ENCODE results near the gene ATP5F1D. TPM values are rescaled to one million over a fixed set of nuclear protein-coding genes. Genes with fewer than 3 reads are reported as not detected.

The ATP5F1D gene
- total RNA-seq, 1 donor from 2014 or later: 140 TPM

GRCh38 chr19:1288226-1288612 lies 46.7 kb downstream of the ATP5F1D start:
- no peak for DNase-seq (ENCODE audit: low read depth, low spot score)
- peaks cover 8% of the 10 kb centered on the region for H3K4me1 Mint-ChIP-seq
- no peaks in the 10 kb centered on the region for H3K36me3 Mint-ChIP-seq (ENCODE audit: low read depth)
- no peak overlapping the region for H3K27ac Mint-ChIP-seq (ENCODE audit: unreplicated experiment)
- no peak for TF ChIP-seq CTCF (conservative IDR thresholded peaks at IDR 0.05)
- H3K27me3 Mint-ChIP-seq (ENCODE audit: low read depth): peaks cover 11% of the 10 kb centered on the region
- H3K4me3 Mint-ChIP-seq: peak overlapping the region; percentile 41
- H3K9me3 Mint-ChIP-seq: no peaks in the 10 kb centered on the region

GRCh38 chr19:1288833-1289685 lies 47.5 kb downstream of the ATP5F1D start:
- Mint-ChIP-seq H3K27me3 (ENCODE audit: low read depth) (peaks cover 9% of the 10 kb centered on the region), H3K4me3 (peak overlapping the region; percentile 57), H3K9me3 (no peaks in the 10 kb centered on the region), H3K27ac (ENCODE audit: unreplicated experiment) (no peak overlapping the region), H3K4me1 (peaks cover 8% of the 10 kb centered on the region), H3K36me3 (ENCODE audit: low read depth) (no peaks in the 10 kb centered on the region)
- no peak for DNase-seq (ENCODE audit: low read depth, low spot score)
- TF ChIP-seq CTCF (conservative IDR thresholded peaks at IDR 0.05): no peak

- no peaks in the 10 kb centered on the region for H3K9me3 Mint-ChIP-seq
- H3K27me3 Mint-ChIP-seq (ENCODE audit: low read depth): peaks cover 5% of the 10 kb centered on the region
- DNase-seq (ENCODE audit: low read depth, low spot score): no peak
- H3K4me1 Mint-ChIP-seq: peaks cover 3% of the 10 kb centered on the region
- no peak for TF ChIP-seq CTCF (conservative IDR thresholded peaks at IDR 0.05)
- H3K27ac Mint-ChIP-seq (ENCODE audit: unreplicated experiment): no peak overlapping the region
- H3K4me3 Mint-ChIP-seq: no peak overlapping the region
- no peaks in the 10 kb centered on the region for H3K36me3 Mint-ChIP-seq (ENCODE audit: low read depth)
Measured at GRCh38 chr19:1289686-1290025, 48.1 kb downstream of the ATP5F1D start.

- Mint-ChIP-seq H3K36me3 (ENCODE audit: low read depth) (no peaks in the 10 kb centered on the region), H3K27ac (ENCODE audit: unreplicated experiment) (no peak overlapping the region), H3K4me1 (no peaks in the 10 kb centered on the region), H3K4me3 (no peak overlapping the region), H3K27me3 (ENCODE audit: low read depth) (no peaks in the 10 kb centered on the region), H3K9me3 (no peaks in the 10 kb centered on the region)
- DNase-seq (ENCODE audit: low read depth, low spot score): no peak
- TF ChIP-seq CTCF (conservative IDR thresholded peaks at IDR 0.05): no peak
Measured at GRCh38 chr19:1290196-1290702, 48.7 kb downstream of the ATP5F1D start.

- no peaks in the 10 kb centered on the region for H3K9me3 Mint-ChIP-seq
- H3K4me3 Mint-ChIP-seq: no peak overlapping the region
- no peak for TF ChIP-seq CTCF (conservative IDR thresholded peaks at IDR 0.05)
- no peaks in the 10 kb centered on the region for H3K4me1 Mint-ChIP-seq
- DNase-seq (ENCODE audit: low read depth, low spot score): no peak
- no peaks in the 10 kb centered on the region for H3K36me3 Mint-ChIP-seq (ENCODE audit: low read depth)
- no peak overlapping the region for H3K27ac Mint-ChIP-seq (ENCODE audit: unreplicated experiment)
- H3K27me3 Mint-ChIP-seq (ENCODE audit: low read depth): no peaks in the 10 kb centered on the region
Measured at GRCh38 chr19:1290703-1291651, 49.4 kb downstream of the ATP5F1D start.

Data from neural crest cell (in vitro differentiated cells).